GM21515 (cell line): ENCODE measurements around the gene CABCOCO1.

Experiments
- ATAC-seq: cut with Tn5 transposase; IDR thresholded peaks from one replicate; pipeline ENCODE4 v1.9.1; 2021; ENCODE audit not compliant: unreplicated experiment

CABCOCO1 gene

GRCh38 chr10:61812920-61813319, 150.2 kb downstream of the CABCOCO1 start:
- ATAC-seq: no peak

GRCh38 chr10:61814160-61814559, 151.4 kb downstream of the CABCOCO1 start:
- no peak for ATAC-seq

GRCh38 chr10:61815496-61815895, 152.8 kb downstream of the CABCOCO1 start:
- no peak for ATAC-seq
